ENCODE measurements around the gene CHAT.
"Not testable (repeated sequence)": the region's sequence is repeated elsewhere in the genome, so short reads cannot be mapped to it uniquely, and the experiment has no call there.

The CHAT gene

DNA sequence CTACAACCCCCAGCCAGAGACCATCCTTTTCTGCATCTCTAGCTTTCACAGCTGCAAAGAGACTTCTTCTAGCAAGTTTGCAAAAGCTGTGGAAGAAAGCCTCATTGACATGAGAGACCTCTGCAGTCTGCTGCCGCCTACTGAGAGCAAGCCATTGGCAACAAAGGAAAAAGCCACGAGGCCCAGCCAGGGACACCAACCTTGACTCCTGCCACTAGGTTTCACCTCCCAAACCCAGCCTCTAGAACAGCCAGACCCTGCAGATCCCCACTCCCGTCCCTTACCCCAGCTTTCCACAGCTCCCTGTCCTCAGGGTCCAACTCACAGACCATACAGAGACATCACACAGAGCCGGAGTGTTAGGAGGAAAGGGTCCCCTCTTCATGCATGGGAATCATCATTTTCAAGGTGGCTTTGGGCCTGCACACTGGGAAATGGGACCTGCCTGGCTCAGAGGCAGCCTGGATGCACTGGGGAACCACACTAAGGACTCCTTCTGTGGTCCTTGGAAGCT, 51.1 kb downstream of the CHAT start:
- DNase-seq (ENCODE audit: low read depth, low spot score): no peak
- TF ChIP-seq ZNF274 (IDR thresholded peaks at IDR 0.05; ENCODE audit: low read depth, low read length): no peak
- no peak for TF ChIP-seq YY1 (IDR thresholded peaks at IDR 0.05; ENCODE audit: insufficient read depth, insufficient read length)
- no peak for TF ChIP-seq SUZ12 (IDR thresholded peaks at IDR 0.05; ENCODE audit: extremely low read depth, insufficient read depth, insufficient read length)
- Histone ChIP-seq H3K36me3 (ENCODE audit: insufficient read depth, insufficient read length, low read length) (no peaks in the 10 kb centered on the region), H3K27me3 (ENCODE audit: insufficient read depth, insufficient read length) (peaks cover 70% of the 10 kb centered on the region), H3K4me3 (ENCODE audit: insufficient read length, low read depth) (no peak overlapping the region), H3K9ac (ENCODE audit: insufficient read length, low read depth) (no peak overlapping the region), H3K9me3 (ENCODE audit: insufficient read depth, low read length) (no peaks in the 10 kb centered on the region), H3K4me1 (ENCODE audit: insufficient read depth, insufficient read length) (peaks cover 5% of the 10 kb centered on the region)

DNA sequence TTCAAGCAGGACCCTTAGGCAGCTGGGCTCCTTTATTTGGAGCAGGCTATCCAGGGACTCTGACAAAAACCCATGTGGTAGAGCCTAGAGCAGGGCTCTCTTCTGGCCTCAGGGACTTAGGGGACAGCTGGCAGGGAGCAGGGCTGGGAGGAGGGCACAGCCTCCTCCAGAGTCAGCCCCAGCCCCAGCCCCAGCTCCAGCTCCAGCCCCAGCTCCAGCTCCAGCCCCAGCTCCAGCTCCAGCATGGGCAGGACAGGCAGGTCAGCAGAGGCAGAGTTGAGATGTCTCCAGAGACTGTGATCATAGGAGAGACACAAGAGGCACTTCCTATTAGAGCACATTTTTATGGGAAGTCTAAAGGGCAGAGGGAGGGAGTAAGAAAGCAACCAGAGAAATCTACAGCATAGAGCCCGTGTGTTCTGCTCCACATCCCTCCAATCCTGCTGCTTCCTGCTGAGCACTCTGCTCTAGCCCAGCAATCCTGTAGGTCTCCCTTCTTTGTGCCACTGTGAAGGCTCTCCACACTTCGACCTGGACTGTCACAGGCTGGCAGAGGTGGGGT, 52.3 kb downstream of the CHAT start:
- peaks cover 5% of the 10 kb centered on the region for H3K4me1 ChIP-seq (ENCODE audit: insufficient read depth, insufficient read length)
- no peak overlapping the region for H3K4me3 ChIP-seq (ENCODE audit: insufficient read length, low read depth)
- no peak for DNase-seq (ENCODE audit: low read depth, low spot score)
- TF ChIP-seq YY1 (IDR thresholded peaks at IDR 0.05; ENCODE audit: insufficient read depth, insufficient read length) (no peak), SUZ12 (IDR thresholded peaks at IDR 0.05; ENCODE audit: extremely low read depth, insufficient read depth, insufficient read length) (no peak), ZNF274 (IDR thresholded peaks at IDR 0.05; ENCODE audit: low read depth, low read length) (no peak)
- H3K36me3 ChIP-seq (ENCODE audit: insufficient read depth, insufficient read length, low read length): no peaks in the 10 kb centered on the region
- H3K27me3 ChIP-seq (ENCODE audit: insufficient read depth, insufficient read length): peaks cover 57% of the 10 kb centered on the region
- H3K9me3 ChIP-seq (ENCODE audit: insufficient read depth, low read length): no peaks in the 10 kb centered on the region
- H3K9ac ChIP-seq (ENCODE audit: insufficient read length, low read depth): no peak overlapping the region

DNA sequence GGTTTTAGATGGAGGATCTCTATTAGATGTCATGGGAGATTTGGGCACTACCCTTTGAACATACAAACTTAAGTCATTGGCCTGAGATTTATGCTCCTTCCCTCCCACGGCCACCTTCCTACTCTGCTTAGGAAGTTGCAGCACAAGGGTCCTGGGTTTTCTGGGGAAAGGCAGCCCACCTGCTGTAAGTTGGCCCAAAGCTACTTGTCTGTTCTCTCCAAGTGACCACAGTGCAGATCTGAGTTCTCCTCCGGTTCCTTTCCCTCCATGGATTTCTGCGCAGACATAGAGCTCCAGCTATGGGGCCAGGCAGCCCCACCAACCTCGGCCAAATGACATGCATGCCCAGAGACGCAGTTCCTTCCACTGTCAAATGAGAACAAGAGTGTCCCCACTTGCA, 52.8 kb downstream of the CHAT start:
- H3K4me3 ChIP-seq (ENCODE audit: insufficient read length, low read depth): no peak overlapping the region
- no peak for DNase-seq (ENCODE audit: low read depth, low spot score)
- H3K9ac ChIP-seq (ENCODE audit: insufficient read length, low read depth): no peak overlapping the region
- H3K9me3 ChIP-seq (ENCODE audit: insufficient read depth, low read length): no peaks in the 10 kb centered on the region
- TF ChIP-seq ZNF274 (IDR thresholded peaks at IDR 0.05; ENCODE audit: low read depth, low read length) (no peak), YY1 (IDR thresholded peaks at IDR 0.05; ENCODE audit: insufficient read depth, insufficient read length) (no peak), SUZ12 (IDR thresholded peaks at IDR 0.05; ENCODE audit: extremely low read depth, insufficient read depth, insufficient read length) (no peak)
- H3K36me3 ChIP-seq (ENCODE audit: insufficient read depth, insufficient read length, low read length): no peaks in the 10 kb centered on the region
- H3K27me3 ChIP-seq (ENCODE audit: insufficient read depth, insufficient read length): peaks cover 55% of the 10 kb centered on the region
- H3K4me1 ChIP-seq (ENCODE audit: insufficient read depth, insufficient read length): peaks cover 2% of the 10 kb centered on the region

DNA sequence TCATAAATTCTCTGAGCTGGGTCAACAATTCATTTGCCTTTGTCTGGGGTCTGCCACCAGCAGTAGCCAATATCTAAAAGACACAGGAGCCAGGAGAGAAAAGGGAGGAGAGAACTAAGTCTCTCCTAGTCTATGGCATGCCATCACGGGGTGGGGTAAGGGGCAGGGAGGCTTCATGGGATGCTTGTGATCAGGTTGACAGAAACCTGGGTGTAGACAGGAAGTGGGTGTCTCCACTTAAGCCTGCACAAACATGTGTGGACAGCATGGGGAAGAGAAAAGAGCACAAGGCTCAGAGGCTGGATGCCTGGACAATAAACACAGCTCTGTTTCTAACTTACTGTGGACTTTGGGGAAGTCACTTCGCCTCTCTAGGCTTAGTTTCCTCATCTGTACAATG, 54.2 kb downstream of the CHAT start:
- H3K9ac ChIP-seq (ENCODE audit: insufficient read length, low read depth): no peak overlapping the region
- H3K4me1 ChIP-seq (ENCODE audit: insufficient read depth, insufficient read length): no peaks in the 10 kb centered on the region
- no peak for TF ChIP-seq SUZ12 (IDR thresholded peaks at IDR 0.05; ENCODE audit: extremely low read depth, insufficient read depth, insufficient read length)
- no peak for TF ChIP-seq YY1 (IDR thresholded peaks at IDR 0.05; ENCODE audit: insufficient read depth, insufficient read length)
- TF ChIP-seq ZNF274 (IDR thresholded peaks at IDR 0.05; ENCODE audit: low read depth, low read length): no peak
- H3K9me3 ChIP-seq (ENCODE audit: insufficient read depth, low read length): no peaks in the 10 kb centered on the region
- H3K4me3 ChIP-seq (ENCODE audit: insufficient read length, low read depth): no peak overlapping the region
- peaks cover 42% of the 10 kb centered on the region for H3K27me3 ChIP-seq (ENCODE audit: insufficient read depth, insufficient read length)
- H3K36me3 ChIP-seq (ENCODE audit: insufficient read depth, insufficient read length, low read length): no peaks in the 10 kb centered on the region
- DNase-seq (ENCODE audit: low read depth, low spot score): no peak

DNA sequence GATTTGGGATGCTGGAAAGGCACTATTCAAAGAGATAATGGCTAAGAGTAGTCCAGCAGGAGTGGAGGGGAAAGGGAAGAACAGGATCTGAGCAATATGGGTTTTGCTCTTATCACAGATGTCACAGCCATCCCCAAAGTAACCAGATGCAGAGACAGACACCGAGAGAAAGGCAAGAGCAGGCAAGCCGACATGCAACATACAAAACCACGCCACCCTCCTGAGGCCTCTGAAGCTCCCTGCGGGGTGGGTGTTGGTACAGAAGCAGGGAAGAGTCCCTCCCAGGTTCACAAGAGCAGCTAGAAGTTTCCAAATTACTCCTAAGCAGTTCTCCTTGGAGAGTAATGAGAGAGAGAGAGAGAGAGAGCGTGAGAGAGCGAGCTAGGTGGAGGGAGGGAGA, 54.8 kb downstream of the CHAT start:
- H3K9me3 ChIP-seq (ENCODE audit: insufficient read depth, low read length): no peaks in the 10 kb centered on the region
- H3K4me3 ChIP-seq (ENCODE audit: insufficient read length, low read depth): no peak overlapping the region
- H3K27me3 ChIP-seq (ENCODE audit: insufficient read depth, insufficient read length): peaks cover 36% of the 10 kb centered on the region
- DNase-seq (ENCODE audit: low read depth, low spot score): no peak
- H3K36me3 ChIP-seq (ENCODE audit: insufficient read depth, insufficient read length, low read length): no peaks in the 10 kb centered on the region
- no peaks in the 10 kb centered on the region for H3K4me1 ChIP-seq (ENCODE audit: insufficient read depth, insufficient read length)
- no peak overlapping the region for H3K9ac ChIP-seq (ENCODE audit: insufficient read length, low read depth)
- no peak for TF ChIP-seq ZNF274 (IDR thresholded peaks at IDR 0.05; ENCODE audit: low read depth, low read length)
- TF ChIP-seq YY1 (IDR thresholded peaks at IDR 0.05; ENCODE audit: insufficient read depth, insufficient read length): no peak
- no peak for TF ChIP-seq SUZ12 (IDR thresholded peaks at IDR 0.05; ENCODE audit: extremely low read depth, insufficient read depth, insufficient read length)

DNA sequence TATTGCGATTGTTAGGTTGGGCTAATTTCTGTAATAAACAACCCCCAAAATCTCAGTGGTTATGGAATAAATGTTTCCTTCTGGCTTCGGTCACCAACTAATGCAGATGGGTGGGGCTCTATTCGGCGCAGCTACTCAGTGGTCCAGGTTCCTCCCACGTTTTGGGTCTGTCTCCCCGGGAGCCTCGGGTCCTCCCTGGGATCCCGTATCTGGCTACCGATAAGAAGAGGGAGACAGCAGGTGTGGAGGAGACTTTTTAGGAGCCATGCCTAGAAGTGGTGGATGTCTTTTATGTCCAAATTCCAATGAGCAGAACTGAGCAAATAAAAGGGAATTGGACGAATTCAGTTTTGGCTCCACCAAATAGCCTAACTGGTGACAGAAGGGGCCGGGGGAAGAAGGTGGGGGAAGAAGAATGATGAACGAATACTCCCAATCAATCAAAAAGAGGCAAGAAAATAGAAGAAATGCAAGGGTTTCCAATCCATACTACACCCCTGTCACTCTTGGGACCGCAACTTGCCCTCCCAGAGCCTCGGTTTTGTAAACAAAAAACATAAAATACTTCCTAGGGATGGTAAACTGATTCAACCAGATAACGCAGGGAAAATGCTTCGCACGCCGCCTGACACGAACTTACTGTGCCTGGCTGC, 65.1 kb downstream of the CHAT start:
- Histone ChIP-seq H3K4me1 (ENCODE audit: insufficient read depth, insufficient read length) (no peaks in the 10 kb centered on the region), H3K9ac (ENCODE audit: insufficient read length, low read depth) (peak overlapping the region; percentile 67), H3K9me3 (ENCODE audit: insufficient read depth, low read length) (no peaks in the 10 kb centered on the region), H3K4me3 (ENCODE audit: insufficient read length, low read depth) (no peak overlapping the region), H3K27me3 (ENCODE audit: insufficient read depth, insufficient read length) (peaks cover 53% of the 10 kb centered on the region), H3K36me3 (ENCODE audit: insufficient read depth, insufficient read length, low read length) (no peaks in the 10 kb centered on the region)
- no peak for DNase-seq (ENCODE audit: low read depth, low spot score)
- TF ChIP-seq ZNF274 (IDR thresholded peaks at IDR 0.05; ENCODE audit: low read depth, low read length) (no peak), SUZ12 (IDR thresholded peaks at IDR 0.05; ENCODE audit: extremely low read depth, insufficient read depth, insufficient read length) (no peak), YY1 (IDR thresholded peaks at IDR 0.05; ENCODE audit: insufficient read depth, insufficient read length) (no peak)

DNA sequence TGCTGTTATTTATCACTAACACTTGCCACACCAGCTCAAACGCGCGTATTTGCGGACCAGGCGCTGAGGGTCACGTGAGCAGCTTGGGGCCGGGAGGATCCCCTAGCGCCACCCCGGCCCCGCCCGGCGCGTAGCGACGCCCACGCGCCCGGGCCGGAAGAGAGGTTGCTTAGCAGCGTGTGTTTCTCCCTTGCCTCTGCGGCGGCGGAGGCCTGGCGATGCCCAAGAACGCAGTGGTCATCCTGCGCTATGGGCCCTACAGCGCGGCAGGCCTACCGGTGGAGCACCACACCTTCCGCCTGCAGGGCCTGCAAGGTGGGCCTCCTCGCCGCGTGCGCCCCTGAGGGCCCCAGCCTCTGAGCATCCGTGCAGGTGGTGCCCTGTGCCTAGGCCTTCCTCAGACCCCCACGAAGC, 65.7 kb downstream of the CHAT start, which contains the start of gene C10orf53:
Gene C10orf53 (plus strand): TSS at position 172 of the 414 bp plus-strand sequence. CDS start 47 bp downstream, at position 219.
- Histone ChIP-seq H3K36me3 (ENCODE audit: insufficient read depth, insufficient read length, low read length) (no peaks in the 10 kb centered on the region), H3K27me3 (ENCODE audit: insufficient read depth, insufficient read length) (peaks cover 53% of the 10 kb centered on the region), H3K9me3 (ENCODE audit: insufficient read depth, low read length) (no peaks in the 10 kb centered on the region), H3K4me1 (ENCODE audit: insufficient read depth, insufficient read length) (no peaks in the 10 kb centered on the region), H3K4me3 (ENCODE audit: insufficient read length, low read depth) (peak within 1 kb of the TSS; percentile 27), H3K9ac (ENCODE audit: insufficient read length, low read depth) (peak within 1 kb of the TSS; percentile 67)
- TF ChIP-seq YY1 (IDR thresholded peaks at IDR 0.05; ENCODE audit: insufficient read depth, insufficient read length): no peak
- TF ChIP-seq ZNF274 (IDR thresholded peaks at IDR 0.05; ENCODE audit: low read depth, low read length): no peak
- TF ChIP-seq SUZ12 (IDR thresholded peaks at IDR 0.05; ENCODE audit: extremely low read depth, insufficient read depth, insufficient read length): no peak
- no peak for DNase-seq (ENCODE audit: low read depth, low spot score)

DNA sequence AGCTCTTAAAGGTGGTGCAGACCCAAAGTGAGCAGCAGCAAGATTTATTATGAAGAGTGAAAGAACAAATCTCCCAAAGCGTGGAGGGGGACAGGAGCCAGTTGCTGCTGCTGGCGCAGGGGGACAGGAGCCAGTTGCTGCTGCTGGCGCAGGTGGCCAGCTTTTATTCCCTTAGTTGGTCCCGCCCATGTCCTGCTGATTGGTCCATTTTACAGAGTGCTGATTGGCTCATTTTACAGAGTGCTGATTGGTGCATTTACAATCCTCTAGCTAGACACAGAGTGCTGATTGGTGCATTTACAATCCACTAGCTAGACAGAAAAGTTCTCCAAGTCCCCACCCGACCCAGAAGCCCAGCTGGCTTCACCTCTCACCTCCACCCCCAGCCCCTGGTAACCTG, 68.6 kb downstream of the CHAT start:
- Histone ChIP-seq H3K27me3 (ENCODE audit: insufficient read depth, insufficient read length) (peaks cover 50% of the 10 kb centered on the region), H3K9me3 (ENCODE audit: insufficient read depth, low read length) (peaks cover 12% of the 10 kb centered on the region; the same call in 1 of the 2 replicates)
- H3K4me3 ChIP-seq (ENCODE audit: insufficient read length, low read depth); H3K4me1 ChIP-seq (ENCODE audit: insufficient read depth, insufficient read length); H3K9ac ChIP-seq (ENCODE audit: insufficient read length, low read depth); H3K36me3 ChIP-seq (ENCODE audit: insufficient read depth, insufficient read length, low read length); DNase-seq (ENCODE audit: low read depth, low spot score): not testable (repeated sequence)
